GM11168 (cell line): ENCODE data around the gene MYO6.

Experiments
- in situ Hi-C: fragments of 300-500 bp; cut with MboI; formaldehyde crosslinking; loops from one replicate; pipeline ENCODE4 v1.12.0; 2022; ENCODE audit warnings: low sequenced_read_pairs; ENCODE audit not compliant: unreplicated experiment

The MYO6 gene

GRCh38 chr6:75935473-75935793 is 186.4 kb downstream of the MYO6 start:
- in situ Hi-C loops: no loop called here

GRCh38 chr6:75936682-75937081 is 187.6 kb downstream of the MYO6 start:
- in situ Hi-C loops: no loop called here

GRCh38 chr6:75937846-75938245 is 188.8 kb downstream of the MYO6 start:
- in situ Hi-C loops: no loop called here

- in situ Hi-C loops: no loop called here
Observed at GRCh38 chr6:75940564-75940963, 191.5 kb downstream of the MYO6 start.

DNA sequence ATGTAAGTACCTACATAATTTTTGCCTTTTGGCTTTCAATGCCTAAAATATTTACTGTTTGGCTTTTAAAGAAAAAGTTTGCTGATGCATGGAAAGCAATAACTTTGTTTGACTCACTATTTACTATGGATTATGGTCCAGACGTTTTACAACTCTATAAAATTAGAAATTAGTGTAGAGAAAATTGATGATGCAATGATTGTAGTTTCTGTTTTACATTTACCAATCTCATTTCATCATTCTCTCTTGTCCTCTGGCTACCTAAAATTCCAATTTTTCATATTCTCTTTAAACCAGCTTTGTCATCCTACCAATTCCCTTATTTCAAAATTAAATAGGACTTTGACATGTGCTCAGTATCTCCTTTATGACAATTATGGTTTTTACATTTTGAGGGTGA is 192.5 kb downstream of the MYO6 start:
- in situ Hi-C loops: no loop called here

DNA sequence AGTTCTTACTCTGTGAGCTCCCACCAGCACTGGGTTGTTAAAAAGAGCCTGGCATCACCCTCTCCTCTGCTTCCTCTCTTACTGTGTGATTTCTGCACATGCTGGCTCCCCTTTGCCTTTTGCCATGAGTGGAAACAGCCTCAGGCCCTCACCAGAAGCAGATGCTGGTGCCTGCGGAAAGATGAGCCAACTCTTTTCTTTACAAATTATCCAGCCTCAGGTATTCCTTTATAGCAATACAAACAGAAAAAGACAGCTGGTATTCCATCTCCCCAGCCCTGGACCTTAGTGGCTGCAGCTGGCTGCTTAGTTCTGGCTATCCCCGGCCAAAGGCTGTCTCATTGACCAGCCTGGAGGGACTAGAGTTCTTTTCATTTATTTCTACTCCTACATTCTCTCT is 194.3 kb downstream of the MYO6 start:
- in situ Hi-C loops: no loop called here

GRCh38 chr6:75946146-75946831 is 197.2 kb downstream of the MYO6 start:
- in situ Hi-C loops: no loop called here

GRCh38 chr6:75947935-75948334 is 198.9 kb downstream of the MYO6 start:
- in situ Hi-C loops: no loop called here

DNA sequence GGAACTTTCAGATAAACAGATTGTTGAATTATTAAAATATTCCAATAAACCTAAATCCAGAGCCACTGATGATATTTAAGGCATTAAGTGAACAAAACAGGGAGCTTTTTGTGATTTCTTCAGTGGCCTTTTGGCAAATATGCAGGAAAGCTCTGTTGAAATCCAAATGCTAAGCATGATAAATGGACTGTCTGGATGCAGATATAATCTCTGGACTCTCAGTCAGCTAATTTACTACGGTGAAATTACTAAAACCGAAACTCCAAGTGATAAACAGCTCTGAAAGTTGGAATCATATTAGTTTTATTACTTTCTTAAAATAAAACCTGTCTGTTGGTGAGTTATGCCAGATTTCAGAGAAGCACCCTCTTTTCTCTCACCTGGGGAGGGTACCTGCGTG is 203.1 kb downstream of the MYO6 start:
- in situ Hi-C loops: no loop called here

DNA sequence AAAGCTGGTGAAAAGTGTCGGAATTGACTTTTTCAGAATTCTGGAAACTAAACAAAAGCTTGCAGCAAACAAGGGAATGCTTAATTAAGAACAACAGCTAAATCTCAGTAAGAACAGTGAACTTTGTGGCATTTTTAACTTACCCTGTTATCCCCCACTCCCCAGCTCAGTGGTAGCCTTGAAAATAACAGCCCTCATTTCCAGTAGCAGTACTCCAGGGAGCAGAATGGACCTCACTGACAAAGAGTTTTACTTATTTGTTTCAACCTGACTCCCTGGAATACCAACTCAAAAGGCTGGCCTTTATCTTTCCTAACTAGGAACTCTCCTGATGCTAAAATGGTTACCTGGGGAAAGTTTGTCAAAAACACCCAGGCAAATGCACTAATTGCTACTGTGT is 214.5 kb downstream of the MYO6 start:
- in situ Hi-C loops: no loop called here

DNA sequence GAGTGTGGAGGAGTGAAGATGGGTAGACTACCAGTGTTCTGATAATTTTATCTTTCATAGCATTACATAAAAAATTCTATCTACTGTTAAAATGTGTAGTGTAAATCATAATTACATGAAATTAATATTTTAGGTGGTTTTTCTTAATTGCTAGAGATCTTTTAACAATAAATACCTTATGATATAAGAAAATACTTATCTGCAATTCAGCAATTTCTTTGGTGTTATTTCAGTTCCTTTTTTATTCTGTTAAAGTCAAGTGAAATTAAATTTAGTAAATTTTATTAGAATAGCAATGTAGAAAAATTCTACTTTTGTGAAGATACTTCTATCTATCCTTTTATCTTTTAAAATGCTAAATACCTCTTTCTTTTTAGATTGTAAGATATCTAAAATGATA is 219.1 kb downstream of the MYO6 start:
- in situ Hi-C loops: no loop called here
